HG02852 (cell line): Measurements from ENCODE around the gene IDH3B.

Experiments used
- ATAC-seq: cut with Tn5 transposase; IDR thresholded peaks from one replicate; pipeline ENCODE4 v1.9.1; 2021; ENCODE audit warnings: mild to moderate bottlenecking, moderate library complexity; ENCODE audit not compliant: unreplicated experiment

IDH3B gene

DNA sequence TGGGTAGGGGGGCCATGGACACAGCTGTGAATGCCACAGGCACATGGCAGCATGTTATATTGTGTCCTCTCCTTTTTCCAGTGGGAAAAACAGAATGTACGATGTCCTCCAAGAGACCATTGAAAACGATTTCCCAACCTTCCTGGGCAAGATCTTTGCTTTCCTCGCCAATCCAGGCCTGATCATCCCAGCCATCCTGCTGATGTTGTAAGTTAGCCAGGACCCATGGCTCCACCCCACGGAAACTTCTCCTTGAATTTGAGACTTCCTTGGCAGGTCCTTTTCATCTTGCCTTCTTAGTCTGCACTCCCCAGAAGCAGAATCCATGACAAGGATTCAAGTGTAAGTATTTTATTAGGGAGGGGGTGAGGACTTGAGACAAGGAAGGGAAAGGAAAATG, 39.8 kb downstream of the IDH3B start:
- no peak for ATAC-seq

DNA sequence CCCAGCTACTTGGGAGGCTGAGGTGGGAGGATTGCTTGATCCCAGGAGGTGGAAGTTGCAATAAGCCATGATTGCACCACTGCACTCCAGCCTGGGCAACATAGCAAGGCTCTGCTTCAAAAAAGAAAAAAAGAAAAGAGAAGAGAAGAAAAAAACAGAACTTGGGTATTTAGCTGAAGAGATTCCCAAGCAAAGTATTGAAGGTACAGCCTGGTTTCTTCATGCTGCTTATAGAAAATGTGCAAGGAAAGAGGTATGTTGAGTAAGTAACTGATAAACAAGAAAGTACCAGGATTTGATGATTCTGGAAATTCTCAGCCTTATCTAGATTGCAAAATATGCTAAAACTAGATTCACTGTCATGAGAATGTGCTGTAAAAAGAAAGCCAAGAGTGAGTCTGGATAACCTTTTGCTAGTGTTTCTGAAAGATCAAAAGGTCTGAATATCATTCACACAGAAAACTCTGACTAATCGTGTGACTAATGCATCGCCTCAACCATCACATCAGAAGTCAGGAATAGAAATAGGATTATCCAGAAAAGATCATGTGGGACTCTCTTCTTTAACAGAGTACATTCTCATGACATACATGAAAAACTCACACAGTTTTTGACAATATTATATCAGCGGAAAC, 43.9 kb downstream of the IDH3B start:
- ATAC-seq = no peak

DNA sequence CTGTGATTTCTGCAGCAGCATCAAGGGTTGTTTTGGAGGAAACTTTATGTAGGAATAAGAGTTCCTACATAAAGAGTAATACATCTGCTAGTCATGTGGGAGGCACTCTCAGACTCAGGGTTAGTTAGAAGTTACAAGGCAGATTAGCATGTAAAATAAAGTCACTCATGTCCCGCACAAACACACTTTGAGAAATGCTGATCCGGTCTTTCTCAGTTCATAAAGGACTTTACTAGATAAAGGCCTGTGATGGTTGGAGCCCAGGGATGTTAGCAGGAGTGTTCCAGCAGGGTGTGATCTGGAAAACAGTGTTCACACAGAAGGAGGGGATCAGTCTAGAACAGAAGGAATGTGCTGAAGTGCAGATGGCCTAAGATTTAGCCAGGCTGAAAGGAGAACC, 44.7 kb downstream of the IDH3B start:
- no peak for ATAC-seq

DNA sequence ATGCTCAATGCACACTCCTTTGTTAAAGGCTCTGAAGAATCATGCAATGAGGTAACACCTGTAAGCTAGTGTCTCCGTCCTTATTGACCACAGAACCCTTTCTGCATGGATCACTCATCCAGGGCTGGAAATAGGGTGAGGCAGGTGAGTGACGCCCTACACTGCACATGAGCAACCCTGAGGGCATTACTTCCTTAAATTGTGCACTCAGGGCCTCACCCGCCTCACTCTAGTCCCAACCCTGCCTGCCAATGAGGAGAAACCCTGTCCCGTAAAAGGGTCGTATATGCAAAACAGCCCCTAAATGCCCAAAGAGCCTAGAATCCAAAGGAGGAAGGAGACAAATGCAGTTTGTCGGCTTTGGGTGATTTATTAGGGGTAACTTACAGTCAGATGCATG, 45.2 kb downstream of the IDH3B start:
- ATAC-seq = no peak

GRCh38 chr20:2617099-2617714, 46.8 kb downstream of the IDH3B start:
- no peak for ATAC-seq

- no peak for ATAC-seq
Measured at GRCh38 chr20:2616634-2617033, 47.4 kb downstream of the IDH3B start.

DNA sequence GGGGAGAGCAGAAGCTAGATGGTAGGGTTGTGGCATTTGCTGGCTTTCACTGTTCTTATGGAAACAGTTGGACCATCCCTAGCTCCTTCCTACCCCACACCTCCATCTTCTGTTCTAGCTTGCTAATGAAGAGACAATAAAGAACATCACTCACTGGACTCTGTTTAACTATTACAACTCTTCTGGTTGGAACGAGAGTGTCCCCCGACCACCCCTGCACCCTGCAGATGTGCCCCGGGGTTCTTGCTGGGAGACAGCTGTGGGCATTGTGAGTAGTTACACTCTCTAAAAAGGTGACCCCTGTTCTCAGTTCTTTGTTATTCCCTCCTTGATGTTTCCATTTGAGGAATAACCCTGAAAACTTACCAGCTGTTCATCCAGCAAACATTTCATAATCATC, 51.9 kb downstream of the IDH3B start:
- ATAC-seq = no peak

GRCh38 chr20:2610941-2611720, 52.9 kb downstream of the IDH3B start:
- ATAC-seq = no peak

GRCh38 chr20:2610326-2610725, 53.7 kb downstream of the IDH3B start:
- ATAC-seq = no peak
